HepG2 (cell line): ENCODE measurements around the gene RBM34. TPM values are rescaled to one million over a fixed set of nuclear protein-coding genes. Genes with fewer than 3 reads are reported as not detected.

Experiments
- FOXJ3 ChIP-seq: sonication (generic); formaldehyde crosslinking; IDR thresholded peaks from 2 replicates; pipeline ENCODE4 v1.4.0; 2020; ENCODE audit warnings: missing genetic modification reagents, mild to moderate bottlenecking, borderline replicate concordance
- IKZF4 ChIP-seq: sonication (generic); formaldehyde crosslinking; IDR thresholded peaks from 2 replicates; pipeline ENCODE4 v1.5.1; 2020; ENCODE audit warnings: borderline replicate concordance, mild to moderate bottlenecking, low read depth, missing genetic modification reagents; ENCODE audit errors: not compliant biosample characterization
- MATR3 ChIP-seq: sonication (generic); formaldehyde crosslinking; IDR thresholded peaks from 2 replicates; pipeline ENCODE4 v1.4.0; 2020; ENCODE audit warnings: missing genetic modification reagents
- MAZ ChIP-seq, 2 experiments: sonication (generic) in 1 of 2; formaldehyde crosslinking in 1 of 2; IDR thresholded peaks; 2 replicates each; pipeline versions ENCODE4 v1.5.0 to v1.6.1; 2012 to 2020; ENCODE audit warnings: low read depth in 2 of 2, mild to moderate bottlenecking in 2 of 2, borderline replicate concordance in 1 of 2, improper control_type of control experiment in 1 of 2, low read length in 1 of 2, missing genetic modification reagents in 1 of 2, moderate library complexity in 1 of 2
- MBNL3 ChIP-seq: fragments of 250-450 bp; sonication (Bioruptor Pico); conservative IDR thresholded peaks from 2 replicates; pipeline ENCODE4 v1.8.0; 2022; ENCODE audit warnings: mild to moderate bottlenecking, inconsistent platforms
- NFKBIZ ChIP-seq: IDR thresholded peaks from 2 replicates; pipeline ENCODE4 v1.6.1; 2018; ENCODE audit warnings: missing genetic modification reagents, missing compliant biosample characterization
- ONECUT2 ChIP-seq: sonication (generic); formaldehyde crosslinking; IDR thresholded peaks from 2 replicates; pipeline ENCODE4 v1.4.0; 2020; ENCODE audit warnings: missing genetic modification reagents
- RFX3 ChIP-seq: IDR thresholded peaks from 2 replicates; pipeline ENCODE4 v1.6.1; 2016; ENCODE audit warnings: missing biosample characterization, missing genetic modification reagents
- SALL1 ChIP-seq: sonication (generic); formaldehyde crosslinking; IDR thresholded peaks from 2 replicates; pipeline ENCODE4 v1.8.0; 2022; ENCODE audit warnings: mild to moderate bottlenecking, missing genetic modification reagents
- SP4 ChIP-seq: sonication (generic); formaldehyde crosslinking; IDR thresholded peaks from 2 replicates; pipeline ENCODE4 v1.8.1; 2023; ENCODE audit warnings: mild to moderate bottlenecking, missing genetic modification reagents
- XBP1 ChIP-seq: sonication (generic); formaldehyde crosslinking; IDR thresholded peaks from 2 replicates; pipeline ENCODE4 v1.5.0; 2020; ENCODE audit warnings: missing genetic modification reagents
- ZFP62 ChIP-seq: sonication (generic); formaldehyde crosslinking; IDR thresholded peaks from 2 replicates; pipeline ENCODE4 v1.4.0; 2020; ENCODE audit warnings: missing genetic modification reagents
- ZNF138 ChIP-seq: sonication (generic); formaldehyde crosslinking; IDR thresholded peaks from 2 replicates; pipeline ENCODE4 v1.5.0; 2020; ENCODE audit warnings: mild to moderate bottlenecking, low read depth, missing genetic modification reagents
- ZNF333 ChIP-seq: sonication (generic); formaldehyde crosslinking; IDR thresholded peaks from 2 replicates; pipeline ENCODE4 v1.4.0; 2020; ENCODE audit warnings: mild to moderate bottlenecking, missing genetic modification reagents, borderline replicate concordance
- polyA plus RNA-seq, 8 experiments: library from polyadenylated mRNA; depleted of rRNA in 3 of 8; stranded (reverse) in 7 of 8; unstranded in 1 of 8; fragments of >200 nt; fragmentation: Illumina TruSeq in 4 of 8; extraction: Trizol in 4 of 8; gene quantifications; 2 replicates each; pipeline versions ENCODE4 v1.2.1 to v1.2.3, GENCODE V29; 2011 to 2016; ENCODE audit warnings: low read depth in 4 of 8, missing spikeins in 1 of 8, mixed read lengths in 1 of 8; ENCODE audit not compliant: insufficient read depth in 1 of 8
- total RNA-seq, 5 experiments: library from RNA; depleted of rRNA; stranded (reverse); fragments of >200 nt; fragmentation: Illumina TruSeq; extraction: Trizol; gene quantifications; 2 replicates each; pipeline ENCODE4 v1.2.3, GENCODE V29; 2016; ENCODE audit warnings: low read depth in 1 of 5
- TF ChIP-seq, protein P1 (sequence below): sonication (generic); formaldehyde crosslinking; IDR thresholded peaks from 2 replicates; pipeline ENCODE4 v1.4.0; 2020; ENCODE audit warnings: missing genetic modification reagents, mild to moderate bottlenecking, borderline replicate concordance
- TF ChIP-seq, protein P2 (sequence below): sonication (generic); formaldehyde crosslinking; IDR thresholded peaks from 2 replicates; pipeline ENCODE4 v1.8.1; 2023; ENCODE audit warnings: mild to moderate bottlenecking, inconsistent platforms, moderate library complexity, missing genetic modification reagents, borderline replicate concordance
- TF ChIP-seq, protein P3 (sequence below): sonication (generic); formaldehyde crosslinking; IDR thresholded peaks from 2 replicates; pipeline ENCODE4 v1.4.0; 2020; ENCODE audit warnings: missing genetic modification reagents

The RBM34 gene
- total and polyA plus RNA-seq, 2 of the 13 experiments (the other 11 are each of a cell fraction or from before 2014, with no cell fraction given), result 34.7 to 73.0 TPM

DNA sequence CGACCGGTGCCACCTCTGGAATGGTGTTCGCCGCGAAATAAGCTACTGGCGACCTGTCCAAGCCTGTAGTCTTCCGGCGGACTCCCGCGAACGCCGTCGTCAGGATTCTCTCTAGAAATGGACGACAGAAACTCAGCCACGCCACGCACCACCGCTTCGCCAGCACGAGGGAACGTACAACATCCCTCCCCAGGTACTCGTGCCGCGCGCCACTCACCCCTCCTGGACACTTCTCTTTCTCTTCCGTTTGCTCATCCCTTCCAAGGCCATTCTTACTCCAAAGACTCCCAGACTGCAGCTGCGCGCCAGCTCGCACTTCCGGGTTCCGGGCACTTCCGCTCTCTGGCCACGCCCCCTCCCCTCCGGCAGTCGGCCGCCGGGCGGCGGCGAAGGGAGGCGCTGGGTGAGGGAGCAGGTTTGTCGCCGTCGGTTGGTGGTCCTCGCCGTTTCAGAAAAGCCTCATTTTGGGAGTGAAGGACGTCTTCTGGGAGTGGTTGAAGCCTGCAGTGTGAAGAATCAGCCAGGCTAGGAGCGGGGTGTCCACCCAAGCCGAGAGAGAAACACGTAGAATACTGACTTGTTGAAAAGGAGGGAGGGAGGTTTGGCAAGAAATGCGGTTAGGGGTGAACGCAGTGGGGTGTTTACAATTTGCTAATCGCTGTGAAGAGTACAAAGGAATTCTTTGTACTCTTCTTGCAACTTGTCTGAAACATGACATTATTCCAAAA is at the start of gene RBM34 (continued):
- TF ChIP-seq SP4 (CRISPR knock-in tag) (peak; percentile 92), NFKBIZ (CRISPR knock-in tag) (peak; percentile 77), RFX3 (CRISPR knock-in tag) (no peak), FOXJ3 (CRISPR knock-in tag) (peak; percentile 73), ZNF333 (no peak), MBNL3 (CRISPR knock-in tag) (no peak), XBP1 (peak; percentile 86; the same call in 1 of the 2 replicates), IKZF4 (CRISPR knock-in tag) (peak; percentile 94), ZNF138 (CRISPR knock-in tag) (peak; percentile 93), SALL1 (peak; percentile 96), ONECUT2 (CRISPR knock-in tag) (peak; percentile 65), MATR3 (CRISPR knock-in tag) (no peak), MAZ (IDR thresholded peaks at IDR 0.05; ENCODE audit: borderline replicate concordance, low read depth, low read length) (0 out of 2 replicates have a peak, but pooled peaks have one; percentile 53), MAZ (CRISPR knock-in tag; IDR thresholded peaks at IDR 0.05; ENCODE audit: low read depth) (peak; percentile 57; the same call in 1 of the 2 replicates), ZFP62 (peak; percentile 88; the same call in 1 of the 2 replicates)
- TF ChIP-seq, protein P1, sequence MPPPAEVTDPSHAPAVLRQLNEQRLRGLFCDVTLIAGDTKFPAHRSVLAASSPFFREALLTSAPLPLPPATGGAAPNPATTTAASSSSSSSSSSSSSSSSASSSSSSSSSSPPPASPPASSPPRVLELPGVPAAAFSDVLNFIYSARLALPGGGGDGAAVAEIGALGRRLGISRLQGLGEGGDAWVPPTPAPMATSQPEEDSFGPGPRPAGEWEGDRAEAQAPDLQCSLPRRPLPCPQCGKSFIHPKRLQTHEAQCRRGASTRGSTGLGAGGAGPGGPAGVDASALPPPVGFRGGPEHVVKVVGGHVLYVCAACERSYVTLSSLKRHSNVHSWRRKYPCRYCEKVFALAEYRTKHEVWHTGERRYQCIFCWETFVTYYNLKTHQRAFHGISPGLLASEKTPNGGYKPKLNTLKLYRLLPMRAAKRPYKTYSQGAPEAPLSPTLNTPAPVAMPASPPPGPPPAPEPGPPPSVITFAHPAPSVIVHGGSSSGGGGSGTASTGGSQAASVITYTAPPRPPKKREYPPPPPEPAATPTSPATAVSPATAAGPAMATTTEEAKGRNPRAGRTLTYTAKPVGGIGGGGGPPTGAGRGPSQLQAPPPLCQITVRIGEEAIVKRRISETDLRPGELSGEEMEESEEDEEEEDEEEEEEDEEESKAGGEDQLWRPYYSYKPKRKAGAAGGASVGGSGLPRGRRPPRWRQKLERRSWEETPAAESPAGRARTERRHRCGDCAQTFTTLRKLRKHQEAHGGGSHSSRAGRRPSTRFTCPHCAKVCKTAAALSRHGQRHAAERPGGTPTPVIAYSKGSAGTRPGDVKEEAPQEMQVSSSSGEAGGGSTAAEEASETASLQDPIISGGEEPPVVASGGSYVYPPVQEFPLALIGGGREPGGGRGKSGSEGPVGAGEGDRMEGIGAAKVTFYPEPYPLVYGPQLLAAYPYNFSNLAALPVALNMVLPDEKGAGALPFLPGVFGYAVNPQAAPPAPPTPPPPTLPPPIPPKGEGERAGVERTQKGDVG, result peak; percentile 79; the same call in 1 of the 2 replicates
- TF ChIP-seq, protein P2, sequence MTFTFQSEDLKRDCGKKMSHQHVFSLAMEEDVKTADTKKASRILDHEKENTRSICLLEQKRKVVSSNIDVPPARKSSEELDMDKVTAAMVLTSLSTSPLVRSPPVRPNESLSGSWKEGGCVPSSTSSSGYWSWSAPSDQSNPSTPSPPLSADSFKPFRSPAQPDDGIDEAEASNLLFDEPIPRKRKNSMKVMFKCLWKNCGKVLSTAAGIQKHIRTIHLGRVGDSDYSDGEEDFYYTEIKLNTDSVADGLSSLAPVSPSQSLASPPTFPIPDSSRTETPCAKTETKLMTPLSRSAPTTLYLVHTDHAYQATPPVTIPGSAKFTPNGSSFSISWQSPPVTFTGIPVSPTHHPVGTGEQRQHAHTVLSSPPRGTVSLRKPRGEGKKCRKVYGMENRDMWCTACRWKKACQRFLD (CRISPR knock-in tag), result peak; percentile 95
- TF ChIP-seq, protein P3, sequence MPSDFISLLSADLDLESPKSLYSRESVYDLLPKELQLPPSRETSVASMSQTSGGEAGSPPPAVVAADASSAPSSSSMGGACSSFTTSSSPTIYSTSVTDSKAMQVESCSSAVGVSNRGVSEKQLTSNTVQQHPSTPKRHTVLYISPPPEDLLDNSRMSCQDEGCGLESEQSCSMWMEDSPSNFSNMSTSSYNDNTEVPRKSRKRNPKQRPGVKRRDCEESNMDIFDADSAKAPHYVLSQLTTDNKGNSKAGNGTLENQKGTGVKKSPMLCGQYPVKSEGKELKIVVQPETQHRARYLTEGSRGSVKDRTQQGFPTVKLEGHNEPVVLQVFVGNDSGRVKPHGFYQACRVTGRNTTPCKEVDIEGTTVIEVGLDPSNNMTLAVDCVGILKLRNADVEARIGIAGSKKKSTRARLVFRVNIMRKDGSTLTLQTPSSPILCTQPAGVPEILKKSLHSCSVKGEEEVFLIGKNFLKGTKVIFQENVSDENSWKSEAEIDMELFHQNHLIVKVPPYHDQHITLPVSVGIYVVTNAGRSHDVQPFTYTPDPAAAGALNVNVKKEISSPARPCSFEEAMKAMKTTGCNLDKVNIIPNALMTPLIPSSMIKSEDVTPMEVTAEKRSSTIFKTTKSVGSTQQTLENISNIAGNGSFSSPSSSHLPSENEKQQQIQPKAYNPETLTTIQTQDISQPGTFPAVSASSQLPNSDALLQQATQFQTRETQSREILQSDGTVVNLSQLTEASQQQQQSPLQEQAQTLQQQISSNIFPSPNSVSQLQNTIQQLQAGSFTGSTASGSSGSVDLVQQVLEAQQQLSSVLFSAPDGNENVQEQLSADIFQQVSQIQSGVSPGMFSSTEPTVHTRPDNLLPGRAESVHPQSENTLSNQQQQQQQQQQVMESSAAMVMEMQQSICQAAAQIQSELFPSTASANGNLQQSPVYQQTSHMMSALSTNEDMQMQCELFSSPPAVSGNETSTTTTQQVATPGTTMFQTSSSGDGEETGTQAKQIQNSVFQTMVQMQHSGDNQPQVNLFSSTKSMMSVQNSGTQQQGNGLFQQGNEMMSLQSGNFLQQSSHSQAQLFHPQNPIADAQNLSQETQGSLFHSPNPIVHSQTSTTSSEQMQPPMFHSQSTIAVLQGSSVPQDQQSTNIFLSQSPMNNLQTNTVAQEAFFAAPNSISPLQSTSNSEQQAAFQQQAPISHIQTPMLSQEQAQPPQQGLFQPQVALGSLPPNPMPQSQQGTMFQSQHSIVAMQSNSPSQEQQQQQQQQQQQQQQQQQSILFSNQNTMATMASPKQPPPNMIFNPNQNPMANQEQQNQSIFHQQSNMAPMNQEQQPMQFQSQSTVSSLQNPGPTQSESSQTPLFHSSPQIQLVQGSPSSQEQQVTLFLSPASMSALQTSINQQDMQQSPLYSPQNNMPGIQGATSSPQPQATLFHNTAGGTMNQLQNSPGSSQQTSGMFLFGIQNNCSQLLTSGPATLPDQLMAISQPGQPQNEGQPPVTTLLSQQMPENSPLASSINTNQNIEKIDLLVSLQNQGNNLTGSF (CRISPR knock-in tag), result peak; percentile 96
